Measurements from ENCODE around the gene SMIM27.

DNA sequence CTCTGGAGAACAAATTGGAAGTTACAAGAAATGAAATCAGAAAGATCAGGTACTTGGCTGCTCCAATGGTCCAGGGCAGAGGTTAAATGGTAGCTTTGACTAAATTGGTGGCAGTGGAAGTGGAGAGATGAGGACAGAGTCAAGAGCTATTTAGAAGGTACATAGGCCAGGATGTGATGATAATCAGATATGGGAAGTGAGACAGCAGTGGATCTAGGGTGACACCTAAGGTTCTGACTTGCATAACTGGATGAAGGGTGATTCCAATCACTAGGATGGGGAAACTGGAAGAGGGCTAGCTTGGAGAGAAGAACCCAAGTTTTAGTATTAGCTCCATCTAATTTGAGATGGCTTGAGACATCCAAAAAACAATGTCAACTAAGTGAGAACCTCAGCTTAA lies 44.8 kb downstream of the SMIM27 start:
- TF ChIP-seq EZH2 (IDR thresholded peaks at IDR 0.05) (no peak), POLR2AphosphoS5 (IDR thresholded peaks at IDR 0.05; ENCODE audit: borderline replicate concordance, low read depth, low read length) (no peak)

Measured in SK-N-MC (cell line).